ENCODE results near the gene TP53BP2.
A peak's percentile ranks its signal among the peaks of the same experiment; 100 is the strongest.

Gene TP53BP2

DNA sequence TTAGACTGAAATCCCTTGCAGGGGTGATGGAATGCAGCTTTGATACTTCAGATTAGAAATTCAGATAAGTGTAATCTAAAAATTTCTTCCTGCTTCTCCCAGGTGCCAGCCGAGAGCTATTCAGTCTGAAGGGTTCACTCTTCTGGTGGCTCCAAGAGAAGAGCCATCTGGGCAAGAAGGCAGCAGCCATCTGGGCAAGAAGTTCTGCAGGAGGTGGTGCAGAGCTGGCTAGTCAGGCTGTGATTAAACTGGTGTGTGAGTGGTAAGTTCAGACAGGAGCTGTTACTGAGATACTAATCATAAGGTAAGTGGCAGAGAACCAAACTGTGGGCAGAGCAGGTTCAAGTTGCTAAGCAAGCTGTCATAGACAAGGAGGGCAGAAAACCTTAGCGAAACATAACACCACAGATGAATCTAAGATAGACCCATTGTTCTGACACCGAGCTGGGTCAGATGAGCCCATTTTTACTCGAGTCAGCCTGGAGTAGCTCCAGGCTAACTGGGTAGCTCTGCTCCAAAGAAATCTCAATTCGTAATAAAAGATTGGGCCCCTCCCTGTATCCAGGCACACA, 14.4 kb upstream of the TP53BP2 start:
- no peak for DNase-seq (ENCODE audit: low spot score)
- no peak for TF ChIP-seq CTCF (IDR thresholded peaks at IDR 0.05; ENCODE audit: extremely low read depth, missing control alignments)

DNA sequence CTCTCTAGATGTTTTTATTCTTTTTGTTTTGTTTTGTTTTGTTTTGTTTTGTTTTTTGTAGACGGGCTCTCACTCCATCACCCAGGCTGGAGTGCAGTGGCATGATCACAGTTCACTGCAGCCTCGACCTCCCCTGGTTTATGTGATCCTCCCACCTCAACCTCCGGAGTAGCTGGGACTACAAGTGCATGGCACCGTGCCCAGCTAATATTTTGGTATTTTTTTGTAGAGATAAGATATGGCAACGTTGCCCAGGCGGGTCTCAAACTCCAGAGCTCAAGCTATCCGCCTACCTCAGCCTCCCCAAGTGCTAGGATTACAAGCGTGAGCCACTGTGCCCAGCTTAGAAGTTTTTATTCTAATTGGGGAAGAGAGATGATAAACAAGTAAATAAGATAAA, 13.3 kb upstream of the TP53BP2 start:
- no peak for DNase-seq (ENCODE audit: low spot score)
- TF ChIP-seq CTCF (IDR thresholded peaks at IDR 0.05; ENCODE audit: extremely low read depth, missing control alignments): no peak

DNA sequence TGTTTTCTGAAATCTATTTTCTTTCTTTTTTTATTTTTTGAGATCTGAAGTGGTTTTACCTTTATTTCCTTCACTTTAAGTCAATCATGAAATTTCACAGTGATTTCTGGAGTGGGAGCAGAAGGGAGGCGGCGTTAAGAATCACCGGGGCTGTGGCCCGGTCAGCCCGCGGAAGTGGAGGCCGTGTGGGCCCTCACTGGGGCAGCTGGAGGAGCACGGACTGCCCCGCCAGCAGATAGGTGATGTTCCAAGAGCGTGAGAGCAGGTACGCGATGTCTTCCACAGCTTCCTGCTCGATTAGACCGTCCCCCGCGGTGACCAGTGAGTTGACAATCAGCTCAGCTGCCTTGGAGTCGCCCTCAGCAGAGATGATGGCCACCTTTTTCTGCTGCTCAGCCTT, 10.6 kb upstream of the TP53BP2 start:
- TF ChIP-seq CTCF (IDR thresholded peaks at IDR 0.05; ENCODE audit: extremely low read depth, missing control alignments): no peak
- DNase-seq (ENCODE audit: low spot score): no peak

GRCh38 chr1:223853748-223854147, 8.0 kb upstream of the TP53BP2 start:
- DNase-seq (ENCODE audit: low spot score): no peak
- TF ChIP-seq CTCF (IDR thresholded peaks at IDR 0.05; ENCODE audit: extremely low read depth, missing control alignments): no peak

DNA sequence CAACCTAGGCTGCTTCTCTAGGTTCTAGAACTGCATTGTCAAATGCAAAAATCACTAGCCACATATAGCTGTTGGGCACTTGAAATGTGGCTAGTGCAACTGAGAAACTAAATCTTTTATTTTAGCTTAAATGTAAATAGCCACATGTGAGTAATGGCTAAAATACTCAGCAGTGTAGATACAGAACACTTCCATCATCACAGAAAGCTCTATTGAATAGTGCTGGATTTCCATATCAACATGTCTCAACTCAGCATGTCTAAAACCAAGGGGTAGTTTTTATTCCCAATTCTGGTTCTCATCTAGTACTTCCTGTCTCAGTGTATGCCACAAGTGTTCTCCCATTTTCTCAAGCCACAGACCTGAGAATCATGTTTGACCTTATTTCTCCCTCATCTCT, 7.5 kb upstream of the TP53BP2 start:
- TF ChIP-seq CTCF (IDR thresholded peaks at IDR 0.05; ENCODE audit: extremely low read depth, missing control alignments): no peak
- no peak for DNase-seq (ENCODE audit: low spot score)

DNA sequence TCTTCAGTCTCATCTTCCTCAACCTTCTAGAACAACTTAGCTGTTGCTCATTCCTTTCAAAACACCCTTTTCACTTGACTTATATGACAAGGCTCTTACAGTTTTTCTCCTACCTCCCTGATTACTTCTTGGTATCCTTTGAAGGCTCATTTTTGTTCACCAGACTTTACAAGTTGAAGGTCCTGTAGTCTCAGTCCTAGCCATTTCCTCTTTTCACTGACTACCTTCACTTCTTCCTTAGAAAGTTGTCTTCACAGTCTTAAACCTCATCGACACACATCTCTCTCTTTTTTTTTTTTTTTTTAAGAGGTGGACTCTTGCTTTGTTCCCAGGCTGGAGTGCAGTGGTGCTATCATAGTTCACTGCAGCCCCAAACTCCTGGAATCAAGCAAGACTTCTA, 6.6 kb upstream of the TP53BP2 start:
- no peak for DNase-seq (ENCODE audit: low spot score)
- TF ChIP-seq CTCF (IDR thresholded peaks at IDR 0.05; ENCODE audit: extremely low read depth, missing control alignments): no peak

DNA sequence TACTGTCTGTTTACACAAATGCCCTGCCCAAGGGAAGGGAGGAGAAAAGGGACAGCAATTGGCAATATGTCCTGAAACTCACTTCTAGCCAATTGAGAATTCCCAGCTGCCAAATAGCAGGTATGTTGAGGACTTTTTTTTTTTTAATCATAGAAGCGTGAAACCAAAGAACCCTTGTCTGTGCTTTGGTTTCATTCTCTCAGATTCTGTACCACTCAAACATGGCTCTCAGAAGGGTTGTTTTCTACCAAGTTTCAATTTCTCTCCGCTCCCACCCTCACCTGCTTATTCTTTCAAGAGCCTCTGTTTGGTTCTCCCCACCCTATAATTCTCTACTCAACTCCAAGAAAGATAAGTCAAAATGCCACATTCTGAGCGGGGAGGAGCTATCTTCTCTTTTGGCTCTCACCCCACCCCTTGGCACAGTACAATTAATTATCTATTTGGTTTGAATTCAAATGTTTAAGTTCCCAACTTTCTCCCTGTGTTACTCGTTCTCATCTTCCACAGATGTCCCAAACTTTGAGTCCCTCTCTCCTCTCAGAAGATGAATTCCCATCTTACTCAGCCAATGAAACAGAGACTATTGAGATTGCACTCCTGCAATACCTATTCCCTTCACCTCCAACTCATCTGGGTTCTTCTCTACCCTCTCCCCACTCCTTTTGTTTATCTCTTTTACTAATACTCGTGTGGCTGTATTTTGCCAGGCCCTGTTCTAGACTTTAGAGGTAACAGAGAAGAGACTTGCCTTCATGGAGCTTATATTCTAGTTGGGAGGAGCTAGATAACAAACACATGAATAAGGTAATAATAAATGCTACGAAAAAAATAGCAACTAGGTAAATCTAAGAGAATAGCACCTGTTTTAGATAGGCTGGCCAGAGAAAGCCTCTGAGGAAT, 3.9 kb upstream of the TP53BP2 start:
- peak; percentile 35 for DNase-seq (ENCODE audit: low spot score)
- no peak for TF ChIP-seq CTCF (IDR thresholded peaks at IDR 0.05; ENCODE audit: extremely low read depth, missing control alignments)
